RPMI7951 (cell line): ENCODE data around the gene GDI1. TPM values are rescaled to one million over a fixed set of nuclear protein-coding genes. Genes with fewer than 3 reads are reported as not detected.

Experiments
- DNase-seq: peaks from one replicate; pipeline ENCODE4 v3.0.0-alpha.2; 2012; ENCODE audit warnings: low read depth
- total RNA-seq: library from RNA; depleted of rRNA; stranded (reverse); fragments of >200 nt; shearing (Covaris generic); gene quantifications from 2 replicates; pipeline ENCODE4 v1.2.3, GENCODE V29; 2014

Gene GDI1
- total RNA-seq, 1 experiment from 2014 or later: 58.0 TPM

GRCh38 chrX:154408659-154409221 is 28.2 kb upstream of the GDI1 start:
- no peak for DNase-seq

- DNase-seq: peak; percentile 88
Measured at GRCh38 chrX:154409222-154409871, 27.6 kb upstream of the GDI1 start, which contains the start of gene DNASE1L1. Gene DNASE1L1, minus strand, starts transcription at chrX:154409254. Its CDS starts 3,686 bp downstream, at chrX:154405568.

- no peak for DNase-seq
Measured at GRCh38 chrX:154411981-154412340, 25.0 kb upstream of the GDI1 start.

- DNase-seq: no peak
Measured at GRCh38 chrX:154412468-154412867, 24.5 kb upstream of the GDI1 start.

GRCh38 chrX:154413142-154413541 is 23.8 kb upstream of the GDI1 start:
- no peak for DNase-seq

- peak; percentile 81 for DNase-seq
Measured at GRCh38 chrX:154417157-154417556, 19.8 kb upstream of the GDI1 start.

- DNase-seq: no peak
Measured at GRCh38 chrX:154419189-154419588, 17.8 kb upstream of the GDI1 start.

- no peak for DNase-seq
Measured at GRCh38 chrX:154419688-154420401, 17.1 kb upstream of the GDI1 start.

- no peak for DNase-seq
Measured at GRCh38 chrX:154420402-154420756, 16.6 kb upstream of the GDI1 start.

- no peak for DNase-seq
Measured at GRCh38 chrX:154426916-154427770, 9.8 kb upstream of the GDI1 start.

- DNase-seq: peak; percentile 92
Measured at GRCh38 chrX:154428176-154429171, 8.5 kb upstream of the GDI1 start, which contains the start of gene ATP6AP1. Gene ATP6AP1, plus strand, starts transcription at chrX:154428677. Its CDS starts 16 bp downstream, at chrX:154428693.

GRCh38 chrX:154429711-154430110 is 7.2 kb upstream of the GDI1 start:
- no peak for DNase-seq

GRCh38 chrX:154430479-154430878 is 6.5 kb upstream of the GDI1 start:
- no peak for DNase-seq

- DNase-seq: no peak
Measured at GRCh38 chrX:154430916-154431315, 6.0 kb upstream of the GDI1 start.

GRCh38 chrX:154431341-154431740 is 5.6 kb upstream of the GDI1 start:
- DNase-seq: no peak

GRCh38 chrX:154432210-154432609 is 4.7 kb upstream of the GDI1 start:
- DNase-seq: no peak

- DNase-seq: no peak
Measured at GRCh38 chrX:154433605-154434004, 3.3 kb upstream of the GDI1 start.

GRCh38 chrX:154434394-154435168 is 2.4 kb upstream of the GDI1 start:
- DNase-seq: no peak

- DNase-seq: no peak
Measured at GRCh38 chrX:154435171-154435733, 1.7 kb upstream of the GDI1 start.
